WERI-Rb-1 (cell line): Measurements from ENCODE around the gene GRID1.

Experiments used
- DNase-seq: peaks from one replicate; pipeline ENCODE4 v3.0.0-alpha.2; 2020
- H3K27ac ChIP-seq: fragments of 250-450 bp; sonication (Bioruptor Pico); 2 replicates; pipeline ENCODE4 v1.5.1; 2020; ENCODE audit warnings: mild to moderate bottlenecking, moderate library complexity
- H3K27me3 ChIP-seq: fragments of 250-450 bp; sonication (Bioruptor Pico); 2 replicates; pipeline ENCODE4 v1.5.1; 2021; ENCODE audit warnings: mild to moderate bottlenecking, low read depth, moderate library complexity; ENCODE audit not compliant: insufficient read depth, severe bottlenecking
- H3K36me3 ChIP-seq: fragments of 250-450 bp; sonication (Bioruptor Pico); 2 replicates; pipeline ENCODE4 v1.5.1; 2020; ENCODE audit warnings: mild to moderate bottlenecking, moderate library complexity
- H3K4me3 ChIP-seq: 2 replicates; pipeline ENCODE4 v1.5.1; 2011; ENCODE audit warnings: low read depth, mild to moderate bottlenecking, control low read depth, low read length
- H3K9me3 ChIP-seq: fragments of 250-450 bp; sonication (Bioruptor Pico); 2 replicates; pipeline ENCODE4 v1.5.1; 2021; ENCODE audit warnings: mild to moderate bottlenecking, moderate library complexity; ENCODE audit not compliant: severe bottlenecking
- CTCF ChIP-seq: IDR thresholded peaks from 2 replicates; pipeline ENCODE4 v1.5.1; 2011; ENCODE audit warnings: low read depth, mild to moderate bottlenecking, control low read depth, inconsistent platforms, low read length

GRID1 gene

DNA sequence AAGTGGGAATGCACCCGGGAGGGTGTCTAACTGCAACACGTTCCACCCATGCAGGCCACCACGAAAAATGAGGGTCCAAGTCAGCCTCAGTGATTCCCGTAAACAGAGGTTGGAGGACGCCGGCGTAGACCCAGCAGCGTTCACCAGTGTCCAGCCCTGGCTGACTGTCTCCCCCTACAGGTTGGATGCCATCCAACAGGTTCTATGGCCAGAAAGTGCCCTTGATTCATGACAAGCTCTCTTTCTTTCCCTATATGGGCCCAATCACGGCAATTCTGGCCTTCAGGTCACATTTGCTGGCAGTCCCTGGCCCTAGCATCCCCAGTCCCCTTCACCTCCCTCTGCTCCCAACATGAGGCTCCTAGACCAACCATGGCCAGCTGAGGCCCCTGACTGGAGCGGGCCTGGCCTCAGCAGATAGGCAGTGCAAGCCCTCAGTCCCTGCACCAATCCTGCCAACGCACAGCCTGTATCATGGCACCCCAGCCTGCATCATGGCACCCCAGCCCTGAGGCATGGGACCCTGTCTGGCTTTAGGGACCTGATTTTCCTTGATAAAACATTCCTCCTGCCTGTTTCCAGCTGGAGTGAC lies 227.4 kb downstream of the GRID1 start:
- peak; percentile 63 for DNase-seq
- no peaks in the 10 kb centered on the region for H3K9me3 ChIP-seq

DNA sequence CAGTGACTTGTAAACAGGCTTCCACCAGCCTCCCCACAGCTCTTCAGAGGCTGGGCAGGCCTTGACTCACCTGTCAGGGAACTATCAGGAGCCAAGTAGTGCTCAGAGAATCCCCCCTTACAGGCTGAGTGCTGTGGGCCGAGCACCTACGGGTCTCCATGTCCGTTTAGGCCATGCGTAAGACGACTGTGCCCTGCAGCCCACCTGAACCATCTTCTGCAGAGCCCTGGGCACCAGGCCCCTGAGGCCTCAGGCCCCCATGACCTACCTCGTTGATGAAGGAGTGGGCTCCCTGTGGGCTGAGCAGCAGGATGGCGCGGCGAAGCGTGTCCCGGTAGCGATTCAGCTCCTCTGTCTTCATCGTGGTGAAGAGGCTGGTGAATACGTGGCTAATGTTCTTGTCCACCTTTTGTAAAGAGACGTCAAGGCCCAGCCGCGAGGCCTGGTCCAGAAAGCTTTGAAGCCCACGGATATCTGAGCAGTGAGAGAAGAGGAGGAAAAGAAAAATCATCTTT lies 228.0 kb downstream of the GRID1 start:
- H3K27me3 ChIP-seq, result no peaks in the 10 kb centered on the region
- TF ChIP-seq CTCF, result no peak
- no peaks in the 10 kb centered on the region for H3K36me3 ChIP-seq
- H3K27ac ChIP-seq, result no peak overlapping the region
- DNase-seq, result no peak
- no peaks in the 10 kb centered on the region for H3K9me3 ChIP-seq
- no peak overlapping the region for H3K4me3 ChIP-seq

More for the DNA sequence above, 227.4 kb downstream of the GRID1 start:
- Histone ChIP-seq H3K36me3 (no peaks in the 10 kb centered on the region), H3K27me3 (no peaks in the 10 kb centered on the region), H3K4me3 (no peak overlapping the region), H3K27ac (no peak overlapping the region)
- TF ChIP-seq CTCF, result peak; percentile 94

- no peaks in the 10 kb centered on the region for H3K36me3 ChIP-seq
- no peak for TF ChIP-seq CTCF
These were observed 229.0 kb downstream of the GRID1 start for GRCh38 chr10:86137561-86137960.

DNA sequence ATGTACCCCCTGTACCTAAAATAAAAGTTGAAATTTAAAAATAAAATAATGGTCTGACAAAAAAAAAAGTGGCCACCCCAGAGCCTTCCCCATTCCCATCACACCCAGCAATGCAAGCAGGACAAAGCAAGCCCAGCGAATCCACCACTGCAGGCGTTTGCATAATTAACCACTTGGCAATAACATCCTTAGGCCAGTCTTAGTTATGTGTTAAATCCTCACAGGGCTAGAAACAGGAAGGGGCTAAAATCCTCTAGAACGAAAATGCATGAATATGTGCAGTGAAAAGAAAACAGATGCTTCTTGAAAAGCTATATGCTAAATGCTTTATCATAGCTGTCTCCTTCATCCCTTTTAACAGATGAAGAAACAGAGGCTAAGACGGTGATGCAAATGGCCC lies 229.7 kb downstream of the GRID1 start:
- no peak overlapping the region for H3K4me3 ChIP-seq
- H3K27ac ChIP-seq, result no peak overlapping the region
- no peaks in the 10 kb centered on the region for H3K9me3 ChIP-seq
- no peaks in the 10 kb centered on the region for H3K36me3 ChIP-seq
- no peak for TF ChIP-seq CTCF
- DNase-seq, result no peak
- no peaks in the 10 kb centered on the region for H3K27me3 ChIP-seq

More at GRCh38 chr10:86137561-86137960, 229.0 kb downstream of the GRID1 start:
- no peaks in the 10 kb centered on the region for H3K27me3 ChIP-seq
- DNase-seq, result no peak
- H3K4me3 ChIP-seq, result no peak overlapping the region
- H3K27ac ChIP-seq, result no peak overlapping the region
- no peaks in the 10 kb centered on the region for H3K9me3 ChIP-seq

DNA sequence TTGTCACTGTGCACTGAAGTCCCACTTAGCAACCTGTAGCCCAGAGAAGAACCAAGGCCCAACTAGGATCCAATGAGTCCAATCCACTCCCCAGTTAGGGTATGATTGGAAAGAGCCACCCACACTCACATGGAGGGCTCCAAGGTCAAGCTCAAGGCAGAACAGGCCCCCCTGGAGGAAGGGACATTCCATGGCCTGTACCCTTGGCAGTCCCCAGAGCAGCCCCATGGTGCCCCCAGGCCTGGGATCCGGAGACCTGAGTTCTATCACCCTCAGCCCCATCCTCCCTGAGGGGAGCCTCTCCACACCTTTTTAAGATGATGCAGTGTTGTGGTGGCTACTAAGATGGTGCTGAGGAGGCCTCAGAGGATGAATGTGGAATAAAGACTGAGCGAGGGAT lies 231.4 kb downstream of the GRID1 start:
- TF ChIP-seq CTCF, result no peak
- no peaks in the 10 kb centered on the region for H3K27me3 ChIP-seq
- H3K27ac ChIP-seq, result no peak overlapping the region

More for the DNA sequence above, 231.4 kb downstream of the GRID1 start:
- Histone ChIP-seq H3K9me3 (no peaks in the 10 kb centered on the region), H3K4me3 (no peak overlapping the region), H3K36me3 (no peaks in the 10 kb centered on the region)
- no peak for DNase-seq
